ENCODE results near the gene MEPCE.

DNA sequence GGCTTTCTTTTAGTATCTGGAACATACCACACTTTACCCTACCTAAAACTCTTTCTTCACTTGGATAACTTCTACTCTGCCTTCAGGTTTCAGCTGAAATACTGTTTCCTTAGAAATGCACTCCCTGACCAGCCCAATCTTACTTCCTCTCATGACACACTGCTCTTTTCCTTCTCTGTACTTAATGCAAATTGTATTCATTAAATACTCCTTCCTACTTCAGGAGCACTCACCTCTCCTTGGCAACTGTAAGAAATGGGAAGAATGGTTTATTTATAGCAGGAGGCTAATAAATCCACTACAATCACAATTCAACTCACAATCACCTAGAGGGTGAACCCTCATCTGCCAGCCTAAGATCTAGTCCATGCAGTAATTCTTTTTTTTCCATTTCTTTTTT is 16.3 kb upstream of the MEPCE start:
- TF ChIP-seq, protein P1, sequence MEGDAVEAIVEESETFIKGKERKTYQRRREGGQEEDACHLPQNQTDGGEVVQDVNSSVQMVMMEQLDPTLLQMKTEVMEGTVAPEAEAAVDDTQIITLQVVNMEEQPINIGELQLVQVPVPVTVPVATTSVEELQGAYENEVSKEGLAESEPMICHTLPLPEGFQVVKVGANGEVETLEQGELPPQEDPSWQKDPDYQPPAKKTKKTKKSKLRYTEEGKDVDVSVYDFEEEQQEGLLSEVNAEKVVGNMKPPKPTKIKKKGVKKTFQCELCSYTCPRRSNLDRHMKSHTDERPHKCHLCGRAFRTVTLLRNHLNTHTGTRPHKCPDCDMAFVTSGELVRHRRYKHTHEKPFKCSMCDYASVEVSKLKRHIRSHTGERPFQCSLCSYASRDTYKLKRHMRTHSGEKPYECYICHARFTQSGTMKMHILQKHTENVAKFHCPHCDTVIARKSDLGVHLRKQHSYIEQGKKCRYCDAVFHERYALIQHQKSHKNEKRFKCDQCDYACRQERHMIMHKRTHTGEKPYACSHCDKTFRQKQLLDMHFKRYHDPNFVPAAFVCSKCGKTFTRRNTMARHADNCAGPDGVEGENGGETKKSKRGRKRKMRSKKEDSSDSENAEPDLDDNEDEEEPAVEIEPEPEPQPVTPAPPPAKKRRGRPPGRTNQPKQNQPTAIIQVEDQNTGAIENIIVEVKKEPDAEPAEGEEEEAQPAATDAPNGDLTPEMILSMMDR (IDR thresholded peaks at IDR 0.05 in 8 of 11, conservative IDR thresholded peaks at IDR 0.05 in 3 of 11): no peak
- TF ChIP-seq POLR2A (IDR thresholded peaks at IDR 0.05): no peak

Measured in spleen (tissue), 7 donors.